NT2/D1 (cell line): Measurements from ENCODE around the gene MICALL2.

ENCODE experiments used
- YY1 ChIP-seq: IDR thresholded peaks from 2 replicates; pipeline ENCODE4 v1.6.1; 2011; ENCODE audit not compliant: insufficient read length, insufficient read depth
- ZNF274 ChIP-seq: IDR thresholded peaks from 2 replicates; pipeline ENCODE4 v1.6.1; 2011; ENCODE audit warnings: mild to moderate bottlenecking, low read depth, low read length

DNA sequence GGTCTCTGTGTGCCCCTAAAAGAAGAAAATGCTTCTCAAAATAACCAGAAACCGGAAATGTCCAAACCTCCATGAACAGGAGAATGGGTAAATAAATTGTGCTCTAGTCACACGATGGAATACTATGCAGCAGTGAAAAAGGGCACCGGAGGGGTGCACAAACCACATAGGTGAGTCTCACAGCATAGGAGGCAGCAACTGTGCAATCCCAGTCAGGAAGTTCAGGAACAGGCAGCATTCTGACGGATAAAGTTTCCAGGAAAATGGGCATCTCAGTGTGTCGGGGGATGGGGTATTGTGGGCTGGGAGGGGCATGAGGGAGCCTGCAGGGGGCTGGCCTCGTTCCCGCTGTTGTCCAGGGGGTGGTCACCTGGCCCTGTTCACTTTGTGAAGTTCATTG lies 63.1 kb downstream of the MICALL2 start:
- no peak for TF ChIP-seq ZNF274
- no peak for TF ChIP-seq YY1
